Suprapubic skin (tissue), 3 donors: ENCODE results near the gene SAMD1.

Experiments used
- CTCF ChIP-seq, 2 donors: fragments of 200-600 bp in 1 of 2; fragments of 450-650 bp in 1 of 2; sonication (generic) in 1 of 2; IDR thresholded peaks; one replicate each; pipeline ENCODE4 v1.5.1; 2016 to 2019; ENCODE audit warnings: antibody characterized with exemption in 2 of 2, mild to moderate bottlenecking in 1 of 2, moderate library complexity in 1 of 2
- EP300 ChIP-seq: sonication (generic); formaldehyde crosslinking; IDR thresholded peaks from one replicate; pipeline ENCODE4 v1.6.1; 2017; ENCODE audit warnings: antibody characterized with exemption
- POLR2A ChIP-seq, 2 donors: fragments of 450-650 bp; IDR thresholded peaks; one replicate each; pipeline ENCODE4 v1.6.1; 2017; ENCODE audit warnings: antibody characterized with exemption in 2 of 2, mild to moderate bottlenecking in 2 of 2, moderate library complexity in 2 of 2

- TF ChIP-seq POLR2A (IDR thresholded peaks at IDR 0.05) (no peak), CTCF (IDR thresholded peaks at IDR 0.05) (no peak), EP300 (no peak)
Observed at GRCh38 chr19:14090509-14091080, at the start of gene SAMD1.
